ENCODE data around the gene SLC38A8. TPM values are rescaled to one million over a fixed set of nuclear protein-coding genes. Genes with fewer than 3 reads are reported as not detected.

Gene SLC38A8
- total RNA-seq, 1 experiment from 2014 or later: not detected

- POLR2A ChIA-PET: no interaction called here
- TF ChIP-seq POLR2AphosphoS5 (IDR thresholded peaks at IDR 0.05; ENCODE audit: low read depth, low read length): no peak
- no peak for TF ChIP-seq TCF7L2 (IDR thresholded peaks at IDR 0.05; ENCODE audit: low read depth, low read length)
- TF ChIP-seq CTCF (IDR thresholded peaks at IDR 0.05): no peak
- no peak for TF ChIP-seq REST (IDR thresholded peaks at IDR 0.05; ENCODE audit: insufficient read depth in 1 of 2, low read depth in 2 of 2, low read length in 1 of 2)
- no peak for TF ChIP-seq SIN3A (IDR thresholded peaks at IDR 0.05; ENCODE audit: borderline replicate concordance, insufficient read depth, low read depth, low read length)
- DNase-seq (ENCODE audit: low read depth, low spot score) (no peak), ATAC-seq (no peak)
- intact Hi-C loops (cut with micrococcal nuclease; ENCODE audit: unreplicated experiment): no loop called here
- H3K4me1 ChIP-seq (ENCODE audit: control insufficient read depth, insufficient read depth, low read length): no peaks in the 10 kb centered on the region
- no peaks in the 10 kb centered on the region for H3K27me3 ChIP-seq (ENCODE audit: control insufficient read depth, insufficient read depth, low read length)
- CTCF ChIA-PET: no interaction called here
- H3K36me3 ChIP-seq (ENCODE audit: control insufficient read depth, insufficient read depth, low read length): no peaks in the 10 kb centered on the region
- H3K4me3 ChIP-seq (ENCODE audit: low read depth in 2 of 2, low read length in 2 of 2): no peak overlapping the region
- BruUV-seq (replicated peaks): no TSS peak
- no peak overlapping the region for H3K27ac ChIP-seq (ENCODE audit: low read length)
- no peaks in the 10 kb centered on the region for H3K9me3 ChIP-seq (ENCODE audit: control insufficient read depth, insufficient read depth, low read depth, low read length)
- in situ Hi-C loops (cut with HindIII; ENCODE audit: low pct_unique_long_range_greater_than_20kb, low sequenced_read_pairs): no loop called here
These were observed 5.0 kb upstream of the SLC38A8 start for GRCh38 chr16:84047626-84048025.

- H3K27me3 ChIP-seq (ENCODE audit: control insufficient read depth, insufficient read depth, low read length): no peaks in the 10 kb centered on the region
- no peak overlapping the region for H3K4me3 ChIP-seq (ENCODE audit: low read depth in 2 of 2, low read length in 2 of 2)
- H3K36me3 ChIP-seq (ENCODE audit: control insufficient read depth, insufficient read depth, low read length): no peaks in the 10 kb centered on the region
- H3K9me3 ChIP-seq (ENCODE audit: control insufficient read depth, insufficient read depth, low read depth, low read length): no peaks in the 10 kb centered on the region
- BruUV-seq (replicated peaks): no TSS peak
- CTCF ChIA-PET: no interaction called here
- DNase-seq (ENCODE audit: low read depth, low spot score) (no peak), ATAC-seq (no peak)
- intact Hi-C loops (cut with micrococcal nuclease; ENCODE audit: unreplicated experiment): no loop called here
- TF ChIP-seq TCF7L2 (IDR thresholded peaks at IDR 0.05; ENCODE audit: low read depth, low read length) (no peak), POLR2AphosphoS5 (IDR thresholded peaks at IDR 0.05; ENCODE audit: low read depth, low read length) (no peak), REST (IDR thresholded peaks at IDR 0.05; ENCODE audit: insufficient read depth in 1 of 2, low read depth in 2 of 2, low read length in 1 of 2) (no peak), SIN3A (IDR thresholded peaks at IDR 0.05; ENCODE audit: borderline replicate concordance, insufficient read depth, low read depth, low read length) (no peak), CTCF (IDR thresholded peaks at IDR 0.05) (no peak)
- no peak overlapping the region for H3K27ac ChIP-seq (ENCODE audit: low read length)
- H3K4me1 ChIP-seq (ENCODE audit: control insufficient read depth, insufficient read depth, low read length): no peaks in the 10 kb centered on the region
- in situ Hi-C loops (cut with HindIII; ENCODE audit: low pct_unique_long_range_greater_than_20kb, low sequenced_read_pairs): no loop called here
- POLR2A ChIA-PET: no interaction called here
These were observed 4.6 kb upstream of the SLC38A8 start for GRCh38 chr16:84047206-84047605.

Measured in Panc1 (cell line).